Amniotic epithelial cell (primary cell): ENCODE measurements around the gene CLC.
A peak's percentile ranks its signal among the peaks of the same experiment; 100 is the strongest.
"Not testable (repeated sequence)": the region's sequence is repeated elsewhere in the genome, so short reads cannot be mapped to it uniquely, and the experiment has no call there.

ENCODE experiments used
- DNase-seq: peaks from one replicate; pipeline ENCODE4 v3.0.0-alpha.2; 2010; ENCODE audit warnings: low read depth

Gene CLC

GRCh38 chr19:39729594-39729993 is 8.2 kb downstream of the CLC start:
- DNase-seq: no peak

- DNase-seq: no peak
Measured at GRCh38 chr19:39728040-39728439, 9.8 kb downstream of the CLC start.

- no peak for DNase-seq
Measured at GRCh38 chr19:39727070-39727800, 10.6 kb downstream of the CLC start.

- no peak for DNase-seq
Measured at GRCh38 chr19:39725995-39726394, 11.8 kb downstream of the CLC start.

GRCh38 chr19:39720144-39720543 is 17.7 kb downstream of the CLC start:
- not testable (repeated sequence) for DNase-seq

- no peak for DNase-seq
Measured at GRCh38 chr19:39710333-39710890, 27.4 kb downstream of the CLC start.

- DNase-seq: no peak
Measured at GRCh38 chr19:39709026-39709872, 28.6 kb downstream of the CLC start.

- DNase-seq: no peak
Measured at GRCh38 chr19:39708594-39708993, 29.2 kb downstream of the CLC start.

- DNase-seq: no peak
Measured at GRCh38 chr19:39705578-39706188, 32.1 kb downstream of the CLC start.

GRCh38 chr19:39704181-39705044 is 33.4 kb downstream of the CLC start, which contains the start of gene LGALS14:
LGALS14 (plus strand) TSS chr19:39704481; CDS start chr19:39704529, 48 bp downstream.
- DNase-seq: no peak

GRCh38 chr19:39701291-39701690 is 36.5 kb downstream of the CLC start:
- no peak for DNase-seq

- DNase-seq: no peak
Measured at GRCh38 chr19:39698535-39698934, 39.3 kb downstream of the CLC start.

GRCh38 chr19:39696387-39696786 is 41.4 kb downstream of the CLC start:
- DNase-seq: peak; percentile 3

- DNase-seq: no peak
Measured at GRCh38 chr19:39695759-39696158, 42.1 kb downstream of the CLC start.

GRCh38 chr19:39692822-39693221 is 45.0 kb downstream of the CLC start:
- DNase-seq: no peak

- DNase-seq: no peak
Measured at GRCh38 chr19:39692166-39692565, 45.7 kb downstream of the CLC start.

- DNase-seq: not testable (repeated sequence)
Measured at GRCh38 chr19:39688637-39689036, 49.2 kb downstream of the CLC start.

GRCh38 chr19:39686739-39687138 is 51.1 kb downstream of the CLC start:
- no peak for DNase-seq

- DNase-seq: no peak
Measured at GRCh38 chr19:39684267-39684666, 53.6 kb downstream of the CLC start.

- DNase-seq: no peak
Measured at GRCh38 chr19:39681416-39681815, 56.4 kb downstream of the CLC start.
